ENCODE data around the gene SYT14.
"Not testable (repeated sequence)": the region's sequence is repeated elsewhere in the genome, so short reads cannot be mapped to it uniquely, and the experiment has no call there.

The SYT14 gene

GRCh38 chr1:209937996-209938959 lies at the start of gene SYT14:
TSS of gene SYT14 (plus strand) at chr1:209938217. CDS start at chr1:209938265, 48 bp downstream.
- no peak for ATAC-seq

GRCh38 chr1:209888291-209889076 lies 49.5 kb upstream of the SYT14 start:
- ATAC-seq = not testable (repeated sequence)

GRCh38 chr1:209889077-209889418 lies 49.0 kb upstream of the SYT14 start:
- no peak for ATAC-seq

GRCh38 chr1:209890641-209891330 lies 47.2 kb upstream of the SYT14 start:
- no peak for ATAC-seq

- no peak for ATAC-seq
Observed at GRCh38 chr1:209893751-209894150, 44.3 kb upstream of the SYT14 start.

- no peak for ATAC-seq
Observed at GRCh38 chr1:209895709-209896108, 42.3 kb upstream of the SYT14 start.

- no peak for ATAC-seq
Observed at GRCh38 chr1:209896346-209896745, 41.7 kb upstream of the SYT14 start.

GRCh38 chr1:209898271-209898670 lies 39.7 kb upstream of the SYT14 start:
- ATAC-seq = not testable (repeated sequence)

- ATAC-seq = not testable (repeated sequence)
Observed at GRCh38 chr1:209898851-209899250, 39.2 kb upstream of the SYT14 start.

- ATAC-seq = no peak
Observed at GRCh38 chr1:209899948-209900347, 38.1 kb upstream of the SYT14 start.

- no peak for ATAC-seq
Observed at GRCh38 chr1:209900734-209901133, 37.3 kb upstream of the SYT14 start.

- ATAC-seq = no peak
Observed at GRCh38 chr1:209901211-209901610, 36.8 kb upstream of the SYT14 start.

GRCh38 chr1:209904774-209905173 lies 33.2 kb upstream of the SYT14 start:
- ATAC-seq = not testable (repeated sequence)

- ATAC-seq = no peak
Observed at GRCh38 chr1:209911746-209912145, 26.3 kb upstream of the SYT14 start.

- ATAC-seq = no peak
Observed at GRCh38 chr1:209912306-209912705, 25.7 kb upstream of the SYT14 start.

GRCh38 chr1:209919637-209920036 lies 18.4 kb upstream of the SYT14 start:
- ATAC-seq = not testable (repeated sequence)

- no peak for ATAC-seq
Observed at GRCh38 chr1:209920844-209921243, 17.2 kb upstream of the SYT14 start.

GRCh38 chr1:209924390-209924789 lies 13.6 kb upstream of the SYT14 start:
- ATAC-seq = no peak

- no peak for ATAC-seq
Observed at GRCh38 chr1:209926045-209926444, 12.0 kb upstream of the SYT14 start.

- no peak for ATAC-seq
Observed at GRCh38 chr1:209927466-209927865, 10.6 kb upstream of the SYT14 start.

- ATAC-seq = no peak
Observed at GRCh38 chr1:209929751-209930150, 8.3 kb upstream of the SYT14 start.

GRCh38 chr1:209931141-209931540 lies 6.9 kb upstream of the SYT14 start:
- ATAC-seq = no peak

- ATAC-seq = no peak
Observed at GRCh38 chr1:209936125-209936524, 1.9 kb upstream of the SYT14 start.

All from activated CD4-positive, CD25-positive, alpha-beta regulatory T cell treated with anti-CD3 and anti-CD28 coated beads, Interleukin-2, amount 50 U/mL, for 24 hours (primary cell).